ENCODE data around the gene GAB2. TPM values are rescaled to one million over a fixed set of nuclear protein-coding genes. Genes with fewer than 3 reads are reported as not detected.

The GAB2 gene
- total and polyA plus RNA-seq, 2 donors (not counting 1 experiment from before 2014, with no cell fraction given), result 5.8 to 85.9 TPM

DNA sequence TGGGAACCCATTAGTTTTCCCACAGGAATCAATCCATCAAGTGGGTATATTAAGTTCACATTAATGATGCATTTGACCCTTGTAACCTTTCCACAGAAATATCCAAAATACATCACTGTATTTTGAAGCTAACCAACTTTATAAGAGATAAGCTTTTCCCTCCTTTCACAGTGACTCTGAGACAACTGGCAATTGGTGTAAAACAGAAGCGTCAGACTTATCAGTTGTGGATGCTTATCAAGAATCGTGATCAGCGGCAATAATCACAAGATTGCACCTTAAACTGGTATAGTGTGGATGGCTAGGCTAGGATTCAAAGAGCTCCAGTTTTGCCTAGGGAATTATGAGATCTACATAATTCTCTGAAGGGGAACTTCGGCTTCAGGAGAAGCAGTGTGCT is 155.8 kb downstream of the GAB2 start:
- DNase-seq, result no peak
- H3K36me3 ChIP-seq (replicated peaks in 1 of 2; ENCODE audit: control extremely low read depth in 1 of 2, control insufficient read depth in 1 of 2, extremely low read depth in 1 of 2, insufficient read depth in 2 of 2, low read length in 1 of 2), result no peaks in the 10 kb centered on the region
- no peaks in the 10 kb centered on the region for H3K27me3 Mint-ChIP-seq
- no peak overlapping the region for H3K4me3 Mint-ChIP-seq
- WGBS (ENCODE audit: insufficient coverage), result 100% methylated on average over 4 of the region's 4 CpGs
- no peak overlapping the region for H3K4me2 ChIP-seq (replicated peaks; ENCODE audit: low read depth, low read length, poor library complexity, severe bottlenecking)
- no peaks in the 10 kb centered on the region for H3K4me1 Mint-ChIP-seq
- H3K9me3 Mint-ChIP-seq (ENCODE audit: insufficient read depth), result no peaks in the 10 kb centered on the region
- ChIA-PET POLR2A (no interaction called here), CTCF (interaction anchor here (0.9 to 1.1 kb wide), 2 partner anchors 9 to 86 kb away, joined by 3 to 6 read pairs; no protein-coding TSS in a partner anchor)
- no peak overlapping the region for H3K27ac ChIP-seq (ENCODE audit: low read length in 2 of 2)
- no peaks in the 10 kb centered on the region for H3K9me3 ChIP-seq (ENCODE audit: control extremely low read depth in 1 of 3, control insufficient read depth in 2 of 3, insufficient read depth in 1 of 3, low read length in 2 of 3)
- H3K9ac ChIP-seq (ENCODE audit: low read length), result no peak overlapping the region
- no peak overlapping the region for H3K27ac Mint-ChIP-seq
- H3K79me2 ChIP-seq (ENCODE audit: control insufficient read depth, insufficient read depth, low read length), result peaks cover 3% of the 10 kb centered on the region
- intact Hi-C loops (cut with micrococcal nuclease), result no loop called here
- no peak overlapping the region for H3K4me3 ChIP-seq (ENCODE audit: control extremely low read depth in 1 of 5, extremely low read depth in 1 of 5, insufficient read depth in 1 of 5, low read depth in 2 of 5, low read length in 4 of 5)
- no peak for TF ChIP-seq EZH2 (IDR thresholded peaks at IDR 0.05; ENCODE audit: borderline replicate concordance, insufficient read depth, low read depth, low read length, poor library complexity, severe bottlenecking)
- TF ChIP-seq, protein P1, sequence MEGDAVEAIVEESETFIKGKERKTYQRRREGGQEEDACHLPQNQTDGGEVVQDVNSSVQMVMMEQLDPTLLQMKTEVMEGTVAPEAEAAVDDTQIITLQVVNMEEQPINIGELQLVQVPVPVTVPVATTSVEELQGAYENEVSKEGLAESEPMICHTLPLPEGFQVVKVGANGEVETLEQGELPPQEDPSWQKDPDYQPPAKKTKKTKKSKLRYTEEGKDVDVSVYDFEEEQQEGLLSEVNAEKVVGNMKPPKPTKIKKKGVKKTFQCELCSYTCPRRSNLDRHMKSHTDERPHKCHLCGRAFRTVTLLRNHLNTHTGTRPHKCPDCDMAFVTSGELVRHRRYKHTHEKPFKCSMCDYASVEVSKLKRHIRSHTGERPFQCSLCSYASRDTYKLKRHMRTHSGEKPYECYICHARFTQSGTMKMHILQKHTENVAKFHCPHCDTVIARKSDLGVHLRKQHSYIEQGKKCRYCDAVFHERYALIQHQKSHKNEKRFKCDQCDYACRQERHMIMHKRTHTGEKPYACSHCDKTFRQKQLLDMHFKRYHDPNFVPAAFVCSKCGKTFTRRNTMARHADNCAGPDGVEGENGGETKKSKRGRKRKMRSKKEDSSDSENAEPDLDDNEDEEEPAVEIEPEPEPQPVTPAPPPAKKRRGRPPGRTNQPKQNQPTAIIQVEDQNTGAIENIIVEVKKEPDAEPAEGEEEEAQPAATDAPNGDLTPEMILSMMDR (IDR thresholded peaks at IDR 0.05), result no peak
- H2AFZ ChIP-seq (ENCODE audit: insufficient read depth, low read depth, low read length, poor library complexity, severe bottlenecking), result no peak overlapping the region
- H4K20me1 ChIP-seq (ENCODE audit: control insufficient read depth, insufficient read depth, low read length, poor library complexity, severe bottlenecking), result no peaks in the 10 kb centered on the region
- H3K4me1 ChIP-seq (ENCODE audit: control insufficient read depth in 2 of 2, insufficient read depth in 2 of 2, low read length in 2 of 2), result no peaks in the 10 kb centered on the region
- H3K27me3 ChIP-seq (replicated peaks in 1 of 4; ENCODE audit: control extremely low read depth in 1 of 4, control insufficient read depth in 3 of 4, insufficient read depth in 4 of 4, low read length in 3 of 4), result no peaks in the 10 kb centered on the region
- ATAC-seq (ENCODE audit: low read depth), result no peak

DNA sequence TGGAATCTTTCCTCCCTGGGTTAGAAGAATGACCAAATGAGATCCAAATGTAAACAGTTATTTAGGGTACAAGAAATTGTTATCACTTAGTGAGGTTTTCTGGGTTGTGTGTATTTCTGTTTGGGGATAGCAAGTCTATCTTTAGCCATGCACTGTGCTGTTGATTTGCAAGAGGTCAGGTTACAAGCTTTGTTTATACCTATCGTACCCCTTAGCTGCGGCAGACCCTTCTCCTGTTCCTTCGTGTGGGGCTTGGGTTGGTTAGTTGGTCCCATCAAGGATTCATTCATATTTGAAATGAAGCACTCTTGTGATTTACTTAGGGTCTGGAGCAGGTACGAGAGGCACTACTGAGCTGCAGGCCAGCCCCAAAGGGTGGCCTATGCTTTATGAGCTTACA is 156.3 kb downstream of the GAB2 start:
- WGBS (ENCODE audit: insufficient coverage), result 100% methylated on average over 3 of the region's 4 CpGs
- no peak for ATAC-seq (ENCODE audit: low read depth)

More for the DNA sequence above, 156.3 kb downstream of the GAB2 start:
- no peak overlapping the region for H3K4me3 Mint-ChIP-seq
- intact Hi-C loops (cut with micrococcal nuclease), result no loop called here
- ChIA-PET POLR2A (no interaction called here), CTCF (interaction anchor here (1.1 kb wide), 1 partner anchor 9 kb away, joined by 6 read pairs; no protein-coding TSS in a partner anchor)
- no peaks in the 10 kb centered on the region for H3K4me1 Mint-ChIP-seq
- H3K27ac Mint-ChIP-seq, result no peak overlapping the region
- no peaks in the 10 kb centered on the region for H4K20me1 ChIP-seq (ENCODE audit: control insufficient read depth, insufficient read depth, low read length, poor library complexity, severe bottlenecking)
- no peaks in the 10 kb centered on the region for H3K4me1 ChIP-seq (ENCODE audit: control insufficient read depth in 2 of 2, insufficient read depth in 2 of 2, low read length in 2 of 2)
- no peaks in the 10 kb centered on the region for H3K27me3 Mint-ChIP-seq
- H3K36me3 ChIP-seq (replicated peaks in 1 of 2; ENCODE audit: control extremely low read depth in 1 of 2, control insufficient read depth in 1 of 2, extremely low read depth in 1 of 2, insufficient read depth in 2 of 2, low read length in 1 of 2), result no peaks in the 10 kb centered on the region
- H3K4me2 ChIP-seq (replicated peaks; ENCODE audit: low read depth, low read length, poor library complexity, severe bottlenecking), result no peak overlapping the region
- no peak overlapping the region for H3K27ac ChIP-seq (ENCODE audit: low read length in 2 of 2)
- H3K4me3 ChIP-seq (ENCODE audit: control extremely low read depth in 1 of 5, extremely low read depth in 1 of 5, insufficient read depth in 1 of 5, low read depth in 2 of 5, low read length in 4 of 5), result no peak overlapping the region
- no peak overlapping the region for H3K9ac ChIP-seq (ENCODE audit: low read length)
- no peaks in the 10 kb centered on the region for H3K9me3 Mint-ChIP-seq (ENCODE audit: insufficient read depth)
- H2AFZ ChIP-seq (ENCODE audit: insufficient read depth, low read depth, low read length, poor library complexity, severe bottlenecking), result no peak overlapping the region
- TF ChIP-seq EZH2 (IDR thresholded peaks at IDR 0.05; ENCODE audit: borderline replicate concordance, insufficient read depth, low read depth, low read length, poor library complexity, severe bottlenecking), result no peak
- TF ChIP-seq, protein P1 (IDR thresholded peaks at IDR 0.05), result no peak
- H3K79me2 ChIP-seq (ENCODE audit: control insufficient read depth, insufficient read depth, low read length), result peaks cover 3% of the 10 kb centered on the region
- no peaks in the 10 kb centered on the region for H3K27me3 ChIP-seq (replicated peaks in 1 of 4; ENCODE audit: control extremely low read depth in 1 of 4, control insufficient read depth in 3 of 4, insufficient read depth in 4 of 4, low read length in 3 of 4)
- H3K9me3 ChIP-seq (ENCODE audit: control extremely low read depth in 1 of 3, control insufficient read depth in 2 of 3, insufficient read depth in 1 of 3, low read length in 2 of 3), result no peaks in the 10 kb centered on the region
- no peak for DNase-seq
